Measurements from ENCODE around the gene SSH2. TPM values are rescaled to one million over a fixed set of nuclear protein-coding genes. Genes with fewer than 3 reads are reported as not detected.

SSH2 gene
- total and polyA plus RNA-seq, 9 donors = 14.7 to 27.4 (median 20.6) TPM

DNA sequence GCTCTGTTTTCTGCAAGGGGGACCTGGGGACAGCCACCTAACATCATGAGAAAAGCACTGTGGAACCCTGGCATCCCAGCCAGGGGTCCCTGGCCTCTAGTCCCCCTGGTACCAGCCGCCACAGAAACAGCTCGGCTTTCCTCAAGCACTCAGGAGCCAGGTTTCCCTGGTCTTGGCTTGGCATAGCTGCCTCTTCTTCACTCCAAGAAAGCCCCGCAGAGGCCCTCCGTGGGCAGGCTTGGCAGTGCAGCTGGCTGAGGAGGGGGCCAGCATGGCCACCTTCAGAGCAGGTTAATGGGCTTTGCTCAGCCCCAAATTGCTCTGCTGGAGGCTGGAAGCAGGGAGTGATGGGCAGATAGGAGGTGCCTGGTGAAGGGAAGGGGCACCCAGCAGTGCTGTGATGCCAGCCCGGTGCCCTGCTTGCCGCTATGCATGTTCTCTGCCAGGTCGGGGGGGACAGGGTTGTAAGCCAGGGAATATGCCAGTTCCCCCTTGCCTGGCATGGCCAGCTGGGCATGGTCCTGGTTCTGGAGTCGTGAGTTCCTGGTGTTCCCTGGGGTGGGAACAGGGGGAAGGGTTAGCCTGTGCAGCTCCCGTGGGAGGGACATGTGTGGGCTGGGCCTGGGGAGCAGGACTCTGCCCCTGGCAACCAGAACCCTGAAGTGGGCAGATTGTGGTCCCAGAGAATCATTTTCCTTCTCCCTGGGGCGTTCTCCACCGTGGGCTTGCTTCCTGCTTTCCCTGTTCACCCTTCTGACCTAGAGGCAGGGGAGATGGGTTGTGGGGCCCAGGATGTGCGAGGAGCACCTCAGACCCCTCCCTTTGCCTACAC lies 333.9 kb downstream of the SSH2 start:
- Histone ChIP-seq H3K4me1 (ENCODE audit: control insufficient read depth, insufficient read depth, low read length) (peaks cover 57% of the 10 kb centered on the region), H3K9me3 (replicated peaks; ENCODE audit: control insufficient read depth, low read depth, low read length) (no peaks in the 10 kb centered on the region), H3K27ac (ENCODE audit: low read length) (no peak overlapping the region), H3K36me3 (ENCODE audit: control insufficient read depth, insufficient read depth, low read length) (no peaks in the 10 kb centered on the region), H3K27me3 (ENCODE audit: control insufficient read depth, insufficient read depth, low read length) (peaks cover 8% of the 10 kb centered on the region), H3K4me3 (ENCODE audit: low read length) (no peak overlapping the region)
- WGBS (ENCODE audit: insufficient coverage) = 58% methylated on average over 8 of the region's 12 CpGs
- DNase-seq = no peak

DNA sequence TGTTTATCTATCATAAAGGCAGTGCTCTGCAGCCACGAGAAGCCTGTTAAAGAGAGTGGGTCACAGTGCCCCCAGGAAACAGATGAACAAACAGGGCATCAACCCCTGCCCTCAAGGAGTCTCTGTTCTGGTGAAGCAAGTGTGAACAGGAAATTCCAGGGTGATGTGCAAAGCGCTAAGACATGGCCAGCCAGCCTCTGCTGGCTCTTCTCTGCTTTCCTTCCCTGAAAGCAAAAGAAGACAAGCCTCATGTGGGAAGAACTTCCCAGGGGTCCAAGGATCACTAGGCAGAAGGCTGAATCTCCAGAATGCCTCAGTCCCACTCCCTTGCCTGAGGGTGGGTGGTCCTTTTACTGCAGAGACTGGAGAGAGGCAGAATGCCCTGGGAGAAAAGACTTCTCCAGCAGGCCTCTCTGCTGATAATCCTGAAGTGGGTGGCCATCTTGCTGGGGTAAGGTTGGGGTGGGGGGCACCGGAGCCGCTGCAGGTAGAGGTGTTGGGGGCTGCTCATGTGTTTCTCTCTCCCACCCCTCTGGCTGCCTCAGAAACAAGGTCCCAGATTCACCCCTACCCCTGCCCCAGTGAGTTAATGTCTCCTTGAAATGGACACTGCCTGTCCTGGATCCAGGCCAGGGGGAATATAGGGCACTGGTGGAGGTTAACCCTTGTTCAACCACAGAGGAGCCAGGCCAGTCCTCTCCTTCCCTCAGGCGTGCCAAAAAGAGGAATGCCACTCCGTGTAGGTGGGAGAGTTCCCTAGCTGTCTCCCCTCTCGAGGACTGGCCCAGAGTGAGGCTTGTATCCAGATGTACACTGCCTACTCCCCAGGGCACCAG lies 334.7 kb downstream of the SSH2 start:
- Histone ChIP-seq H3K4me3 (ENCODE audit: low read length) (no peak overlapping the region), H3K36me3 (ENCODE audit: control insufficient read depth, insufficient read depth, low read length) (no peaks in the 10 kb centered on the region), H3K4me1 (ENCODE audit: control insufficient read depth, insufficient read depth, low read length) (peaks cover 66% of the 10 kb centered on the region), H3K27me3 (ENCODE audit: control insufficient read depth, insufficient read depth, low read length) (peaks cover 8% of the 10 kb centered on the region), H3K9me3 (replicated peaks; ENCODE audit: control insufficient read depth, low read depth, low read length) (no peaks in the 10 kb centered on the region), H3K27ac (ENCODE audit: low read length) (no peak overlapping the region)
- WGBS (ENCODE audit: insufficient coverage) = 77% methylated on average over 3 of the region's 7 CpGs
- DNase-seq = no peak

DNA sequence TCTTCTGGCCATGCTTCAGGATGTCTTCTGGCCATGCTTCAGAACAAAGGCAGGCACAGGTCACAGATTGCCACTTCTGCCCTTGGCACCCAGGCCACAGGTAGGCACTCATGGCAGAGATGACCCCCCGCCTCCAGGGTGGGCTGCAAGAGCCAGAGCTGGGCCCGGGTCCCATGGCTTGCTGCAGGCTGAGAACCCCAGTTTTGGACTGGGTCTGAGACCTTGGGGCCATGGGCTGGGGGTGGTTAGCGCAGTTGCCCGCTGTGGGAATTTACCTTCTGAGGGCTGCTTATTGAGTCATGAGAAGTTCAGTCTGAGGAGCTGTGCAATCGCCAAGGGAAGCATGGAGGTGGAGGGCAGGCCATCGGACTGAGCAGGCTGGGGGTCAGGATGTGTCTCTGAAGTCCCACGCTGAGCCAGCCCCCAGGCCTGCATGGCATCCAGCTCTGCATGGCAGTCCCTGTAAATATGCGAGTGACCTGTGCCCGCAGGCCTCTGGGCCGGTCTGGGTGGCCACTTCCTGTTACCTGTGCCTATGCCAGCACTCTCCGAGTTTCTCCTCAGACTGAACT lies 335.4 kb downstream of the SSH2 start:
- DNase-seq = no peak
- Histone ChIP-seq H3K9me3 (replicated peaks; ENCODE audit: control insufficient read depth, low read depth, low read length) (no peaks in the 10 kb centered on the region), H3K27me3 (ENCODE audit: control insufficient read depth, insufficient read depth, low read length) (peaks cover 8% of the 10 kb centered on the region), H3K27ac (ENCODE audit: low read length) (no peak overlapping the region), H3K36me3 (ENCODE audit: control insufficient read depth, insufficient read depth, low read length) (no peaks in the 10 kb centered on the region), H3K4me3 (ENCODE audit: low read length) (peak overlapping the region; percentile 58), H3K4me1 (ENCODE audit: control insufficient read depth, insufficient read depth, low read length) (peaks cover 73% of the 10 kb centered on the region)
- WGBS (ENCODE audit: insufficient coverage) = 90% methylated on average over 10 of the region's 11 CpGs

DNA sequence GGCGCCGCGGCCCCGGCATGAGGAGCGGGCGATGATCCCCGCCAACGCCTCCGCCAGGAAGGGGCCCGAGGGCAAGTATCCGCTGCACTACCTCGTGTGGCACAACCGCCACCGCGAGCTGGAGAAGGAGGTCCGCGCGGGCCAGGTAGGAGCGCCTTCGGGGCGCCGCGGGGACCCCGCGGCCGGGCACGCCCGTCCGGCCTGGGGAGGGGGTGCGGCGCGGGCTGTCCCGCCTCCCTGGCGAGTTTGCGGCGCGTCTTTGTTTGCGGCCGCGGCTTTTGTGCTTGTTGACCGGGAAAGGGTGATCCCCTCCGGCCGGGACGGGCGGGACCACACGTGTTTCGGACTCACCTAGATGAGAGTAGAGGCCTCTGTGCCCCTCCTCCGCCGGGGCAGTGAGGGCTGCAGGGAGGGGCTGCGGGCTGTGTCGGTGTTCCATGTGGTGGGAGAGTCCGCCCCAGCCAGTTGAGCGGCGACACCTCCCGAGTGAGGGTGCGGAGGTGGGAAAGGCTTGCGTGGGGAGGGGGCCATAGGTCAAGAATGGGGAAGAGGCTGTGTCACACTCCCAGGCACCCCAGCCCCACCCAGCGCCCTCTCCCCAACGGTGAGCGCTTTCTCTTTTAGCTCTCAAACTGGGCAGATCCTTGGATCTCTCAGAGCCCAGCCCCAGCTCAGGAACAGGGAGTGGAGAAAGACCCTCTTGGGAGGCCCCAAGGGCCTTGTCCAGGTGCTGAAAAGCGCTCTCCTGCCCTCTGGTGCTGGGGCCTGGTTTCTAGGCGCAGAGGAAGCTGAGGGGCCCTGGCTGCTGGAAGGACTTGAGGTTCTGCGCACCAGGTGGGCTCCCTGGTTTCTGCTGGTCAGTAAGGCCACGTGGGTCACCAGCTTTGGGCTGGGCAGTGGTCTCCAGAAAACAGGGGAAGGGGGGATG lies 336.2 kb downstream of the SSH2 start:
- no peak for DNase-seq
- Histone ChIP-seq H3K27ac (ENCODE audit: low read length) (no peak overlapping the region), H3K4me1 (ENCODE audit: control insufficient read depth, insufficient read depth, low read length) (peaks cover 73% of the 10 kb centered on the region), H3K27me3 (ENCODE audit: control insufficient read depth, insufficient read depth, low read length) (peaks cover 8% of the 10 kb centered on the region), H3K9me3 (replicated peaks; ENCODE audit: control insufficient read depth, low read depth, low read length) (no peaks in the 10 kb centered on the region), H3K4me3 (ENCODE audit: low read length) (peak overlapping the region; percentile 58), H3K36me3 (ENCODE audit: control insufficient read depth, insufficient read depth, low read length) (no peaks in the 10 kb centered on the region)
- WGBS (ENCODE audit: insufficient coverage) = 5% methylated on average over 57 of the region's 64 CpGs

DNA sequence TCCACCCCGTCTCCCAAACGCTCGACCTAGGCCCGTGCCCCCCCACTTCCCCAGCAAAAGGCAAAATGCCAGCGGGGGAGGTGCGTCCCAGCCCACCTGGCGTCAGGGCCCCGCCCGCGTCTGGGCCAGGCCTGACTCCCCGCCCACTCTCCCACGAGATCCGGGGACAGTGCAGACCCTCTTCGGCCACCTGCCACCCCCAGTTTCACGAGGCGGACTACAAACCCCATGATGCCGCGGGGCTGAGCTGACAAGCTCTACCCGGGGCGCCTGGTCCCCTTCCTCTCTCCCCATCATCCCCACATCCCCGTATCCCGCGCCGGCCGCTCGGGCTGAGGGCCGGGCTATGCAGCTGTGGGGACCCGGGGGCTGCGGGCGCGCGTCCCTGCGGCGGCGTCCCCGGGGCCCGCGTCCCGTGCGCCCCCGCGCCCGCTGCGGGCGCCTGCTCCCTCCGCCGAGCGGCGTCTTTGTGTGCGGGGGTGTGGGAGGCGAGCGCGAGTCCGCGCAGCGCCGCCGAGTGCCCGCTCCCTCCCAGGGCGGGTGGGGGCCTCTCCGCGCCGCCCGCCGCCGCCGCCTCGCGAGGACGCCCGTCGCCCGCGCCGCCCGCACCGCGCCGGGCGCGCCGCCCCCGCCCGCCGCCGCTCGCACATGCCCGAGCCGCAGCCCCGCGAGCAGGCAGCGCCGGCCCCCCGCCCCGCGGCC lies 337.0 kb downstream of the SSH2 start, which contains the start of gene ANKRD13B:
Gene ANKRD13B, plus strand, starts transcription at position 283 of the 702 bp plus-strand sequence. CDS start 490 bp downstream, outside the sequence.
- under 1% methylated on average over 95 of the region's 96 CpGs for WGBS (ENCODE audit: insufficient coverage)
- Histone ChIP-seq H3K27ac (ENCODE audit: low read length) (peak within 1 kb of the TSS; percentile 89), H3K4me3 (ENCODE audit: low read length) (peak within 1 kb of the TSS; percentile 58), H3K4me1 (ENCODE audit: control insufficient read depth, insufficient read depth, low read length) (peaks cover 80% of the 10 kb centered on the region), H3K36me3 (ENCODE audit: control insufficient read depth, insufficient read depth, low read length) (no peaks in the 10 kb centered on the region), H3K9me3 (replicated peaks; ENCODE audit: control insufficient read depth, low read depth, low read length) (no peaks in the 10 kb centered on the region), H3K27me3 (ENCODE audit: control insufficient read depth, insufficient read depth, low read length) (peaks cover 8% of the 10 kb centered on the region)
- peak; percentile 74 for DNase-seq

DNA sequence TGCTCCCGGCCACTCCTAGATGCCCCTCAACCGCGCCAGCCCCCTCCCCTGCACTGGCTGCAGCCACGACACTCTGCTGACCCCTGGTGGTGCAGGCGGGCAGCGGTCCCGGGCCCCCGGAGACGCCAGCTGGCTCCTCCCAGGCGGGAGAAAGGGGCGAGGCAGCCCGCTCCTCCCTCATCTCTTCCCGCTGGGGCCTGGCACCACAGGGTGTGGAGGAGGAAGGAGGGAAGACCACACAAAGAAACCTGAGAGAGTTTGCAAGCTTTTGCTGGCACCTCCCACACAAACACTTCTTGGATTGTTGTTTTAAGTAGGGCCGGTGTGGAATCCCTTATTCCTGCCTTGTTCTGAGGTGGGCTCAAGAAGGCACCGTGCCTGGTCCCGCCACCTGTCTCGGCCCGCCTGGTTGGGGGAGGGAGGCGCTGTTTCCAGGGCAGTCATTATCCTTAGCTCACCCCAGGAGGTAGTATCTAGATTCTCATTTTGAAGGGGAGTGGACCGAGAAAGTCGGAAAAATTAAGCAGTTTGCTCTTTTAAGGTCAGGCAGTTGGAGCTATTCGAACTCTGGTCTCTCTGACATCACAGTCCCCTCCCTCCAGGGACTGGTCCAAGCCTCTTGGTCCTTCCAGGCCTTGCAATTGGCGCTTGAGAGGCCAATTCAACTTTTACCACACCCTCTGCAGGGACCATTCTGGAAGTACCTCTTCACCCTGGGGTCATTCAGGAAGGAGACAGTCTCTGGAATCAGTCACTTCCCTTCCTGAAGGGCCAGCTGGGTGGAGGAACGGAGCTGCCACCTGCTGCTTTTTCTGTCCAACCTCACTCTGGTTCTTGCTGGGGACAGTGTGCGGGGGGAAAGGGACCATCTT lies 338.1 kb downstream of the SSH2 start:
- peaks cover 81% of the 10 kb centered on the region for H3K4me1 ChIP-seq (ENCODE audit: control insufficient read depth, insufficient read depth, low read length)

DNA sequence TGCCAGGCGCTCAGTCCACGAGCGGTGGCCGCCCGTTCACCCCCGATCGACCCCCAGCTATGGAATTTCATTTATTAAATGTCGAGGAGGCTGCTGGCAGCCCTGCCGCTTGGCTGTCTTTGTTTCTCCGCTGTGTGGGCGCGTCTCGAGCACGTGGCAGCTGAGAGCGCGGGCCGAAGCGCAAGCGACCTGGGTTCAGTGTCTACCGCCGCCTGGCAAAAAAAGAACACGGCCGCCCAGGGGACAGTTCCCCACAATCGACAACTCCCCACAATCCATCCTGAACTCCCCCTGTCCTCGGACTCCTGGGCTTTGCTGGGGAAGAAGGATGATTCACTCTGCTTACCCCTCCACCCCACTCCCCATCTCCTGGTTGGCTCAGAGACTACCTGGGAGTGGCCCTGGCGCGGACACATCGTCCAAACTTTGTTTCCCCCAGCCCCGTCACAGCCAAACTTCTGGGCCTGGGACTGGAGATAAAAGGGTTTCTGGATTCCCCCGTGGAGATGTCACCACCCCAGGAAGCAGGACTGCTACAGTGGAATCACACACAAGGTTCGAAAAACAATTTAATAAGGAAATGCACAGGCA lies 338.8 kb downstream of the SSH2 start:
- H3K4me3 ChIP-seq (ENCODE audit: low read length) = peak overlapping the region; percentile 54
- H3K36me3 ChIP-seq (ENCODE audit: control insufficient read depth, insufficient read depth, low read length) = peaks cover 4% of the 10 kb centered on the region
- peaks cover 8% of the 10 kb centered on the region for H3K27me3 ChIP-seq (ENCODE audit: control insufficient read depth, insufficient read depth, low read length)
- H3K9me3 ChIP-seq (replicated peaks; ENCODE audit: control insufficient read depth, low read depth, low read length) = no peaks in the 10 kb centered on the region
- WGBS (ENCODE audit: insufficient coverage) = 0% methylated on average over 15 of the region's 31 CpGs
- peaks cover 79% of the 10 kb centered on the region for H3K4me1 ChIP-seq (ENCODE audit: control insufficient read depth, insufficient read depth, low read length)
- DNase-seq = peak; percentile 85
- H3K27ac ChIP-seq (ENCODE audit: low read length) = peak overlapping the region; percentile 89

More for the DNA sequence above, 338.1 kb downstream of the SSH2 start:
- 5% methylated on average over 11 of the region's 25 CpGs for WGBS (ENCODE audit: insufficient coverage)
- H3K27ac ChIP-seq (ENCODE audit: low read length) = peak overlapping the region; percentile 89
- H3K27me3 ChIP-seq (ENCODE audit: control insufficient read depth, insufficient read depth, low read length) = peaks cover 8% of the 10 kb centered on the region
- peak overlapping the region; percentile 54 for H3K4me3 ChIP-seq (ENCODE audit: low read length)
- peaks cover under 1% of the 10 kb centered on the region for H3K36me3 ChIP-seq (ENCODE audit: control insufficient read depth, insufficient read depth, low read length)
- DNase-seq = peak; percentile 93
- no peaks in the 10 kb centered on the region for H3K9me3 ChIP-seq (replicated peaks; ENCODE audit: control insufficient read depth, low read depth, low read length)

DNA sequence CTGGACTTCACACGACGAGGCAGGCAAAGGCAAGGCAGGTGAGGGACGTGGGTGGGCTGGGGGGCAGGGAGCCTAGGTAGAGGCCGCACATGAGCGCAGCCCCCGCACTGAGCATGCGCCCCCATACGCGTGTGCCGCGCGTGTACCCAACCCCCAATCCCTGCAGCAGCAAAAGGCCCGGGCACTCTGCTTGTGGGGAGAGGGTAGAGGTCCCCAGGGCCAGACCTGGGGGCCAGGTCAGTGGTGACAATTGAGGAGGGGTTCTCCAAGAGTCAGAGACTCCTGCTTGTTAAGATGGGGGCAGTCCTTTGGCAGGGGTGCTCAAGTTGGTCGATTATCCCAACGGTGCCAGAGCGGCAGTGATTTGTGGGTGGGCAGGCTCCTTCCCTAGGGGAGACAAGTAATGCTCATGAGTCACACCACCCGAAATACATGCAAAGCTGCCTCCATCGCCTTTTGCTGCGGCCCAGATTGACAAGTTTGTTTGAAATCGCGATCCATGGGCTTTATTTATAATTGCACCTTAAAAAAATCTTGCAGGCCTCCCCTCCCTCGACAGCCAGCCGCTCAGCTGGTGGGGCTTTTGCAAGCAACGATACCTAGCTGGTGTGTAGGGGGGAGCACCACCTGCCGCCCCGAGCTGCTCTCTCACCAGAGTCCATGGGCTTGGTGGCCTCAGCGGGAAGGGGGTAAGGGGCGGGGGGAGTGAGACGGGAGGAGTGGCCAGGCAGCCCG lies 339.4 kb downstream of the SSH2 start:
- no peak for DNase-seq

More for the DNA sequence above, 339.4 kb downstream of the SSH2 start:
- Histone ChIP-seq H3K4me1 (ENCODE audit: control insufficient read depth, insufficient read depth, low read length) (peaks cover 77% of the 10 kb centered on the region), H3K36me3 (ENCODE audit: control insufficient read depth, insufficient read depth, low read length) (peaks cover 5% of the 10 kb centered on the region), H3K4me3 (ENCODE audit: low read length) (peak overlapping the region; percentile 54), H3K27me3 (ENCODE audit: control insufficient read depth, insufficient read depth, low read length) (peaks cover 8% of the 10 kb centered on the region), H3K27ac (ENCODE audit: low read length) (peak overlapping the region; percentile 89), H3K9me3 (replicated peaks; ENCODE audit: control insufficient read depth, low read depth, low read length) (no peaks in the 10 kb centered on the region)
- WGBS (ENCODE audit: insufficient coverage) = 14% methylated on average over 10 of the region's 30 CpGs

Data from muscle of leg (tissue), 11 donors.